WERI-Rb-1 (cell line): ENCODE data around the gene CPEB3.

ENCODE experiments used
- DNase-seq: peaks from one replicate; pipeline ENCODE4 v3.0.0-alpha.2; 2020
- H3K27ac ChIP-seq: fragments of 250-450 bp; sonication (Bioruptor Pico); 2 replicates; pipeline ENCODE4 v1.5.1; 2020; ENCODE audit warnings: mild to moderate bottlenecking, moderate library complexity
- H3K27me3 ChIP-seq: fragments of 250-450 bp; sonication (Bioruptor Pico); 2 replicates; pipeline ENCODE4 v1.5.1; 2021; ENCODE audit warnings: mild to moderate bottlenecking, low read depth, moderate library complexity; ENCODE audit not compliant: insufficient read depth, severe bottlenecking
- H3K36me3 ChIP-seq: fragments of 250-450 bp; sonication (Bioruptor Pico); 2 replicates; pipeline ENCODE4 v1.5.1; 2020; ENCODE audit warnings: mild to moderate bottlenecking, moderate library complexity
- H3K4me3 ChIP-seq: 2 replicates; pipeline ENCODE4 v1.5.1; 2011; ENCODE audit warnings: low read depth, mild to moderate bottlenecking, control low read depth, low read length
- H3K9me3 ChIP-seq: fragments of 250-450 bp; sonication (Bioruptor Pico); 2 replicates; pipeline ENCODE4 v1.5.1; 2021; ENCODE audit warnings: mild to moderate bottlenecking, moderate library complexity; ENCODE audit not compliant: severe bottlenecking
- TF ChIP-seq, protein P1 (sequence below): IDR thresholded peaks from 2 replicates; pipeline ENCODE4 v1.5.1; 2011; ENCODE audit warnings: low read depth, mild to moderate bottlenecking, control low read depth, inconsistent platforms, low read length

The CPEB3 gene

DNA sequence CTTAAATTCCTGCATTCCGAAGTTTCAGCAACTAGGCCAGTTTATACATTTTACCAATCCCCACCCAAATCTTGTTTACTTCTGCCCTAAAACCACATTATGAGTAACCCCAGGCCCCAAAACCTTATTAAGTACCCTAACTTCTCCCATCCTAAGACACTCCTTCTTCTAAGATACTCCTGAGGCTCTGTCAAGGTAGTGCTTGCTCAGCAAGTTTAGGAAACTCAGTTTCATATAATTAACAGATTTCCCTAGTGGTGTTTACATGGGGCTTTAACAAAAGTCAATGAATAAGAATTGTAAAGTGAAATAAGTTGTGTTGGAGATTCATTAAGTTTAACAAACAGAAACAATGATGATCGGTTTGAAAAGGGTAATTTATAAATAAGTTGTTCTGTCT is 77.8 kb downstream of the CPEB3 start:
- DNase-seq, result no peak
- Histone ChIP-seq H3K36me3 (no peaks in the 10 kb centered on the region), H3K4me3 (no peak overlapping the region), H3K9me3 (no peaks in the 10 kb centered on the region), H3K27me3 (no peaks in the 10 kb centered on the region), H3K27ac (no peak overlapping the region)
- TF ChIP-seq, protein P1, sequence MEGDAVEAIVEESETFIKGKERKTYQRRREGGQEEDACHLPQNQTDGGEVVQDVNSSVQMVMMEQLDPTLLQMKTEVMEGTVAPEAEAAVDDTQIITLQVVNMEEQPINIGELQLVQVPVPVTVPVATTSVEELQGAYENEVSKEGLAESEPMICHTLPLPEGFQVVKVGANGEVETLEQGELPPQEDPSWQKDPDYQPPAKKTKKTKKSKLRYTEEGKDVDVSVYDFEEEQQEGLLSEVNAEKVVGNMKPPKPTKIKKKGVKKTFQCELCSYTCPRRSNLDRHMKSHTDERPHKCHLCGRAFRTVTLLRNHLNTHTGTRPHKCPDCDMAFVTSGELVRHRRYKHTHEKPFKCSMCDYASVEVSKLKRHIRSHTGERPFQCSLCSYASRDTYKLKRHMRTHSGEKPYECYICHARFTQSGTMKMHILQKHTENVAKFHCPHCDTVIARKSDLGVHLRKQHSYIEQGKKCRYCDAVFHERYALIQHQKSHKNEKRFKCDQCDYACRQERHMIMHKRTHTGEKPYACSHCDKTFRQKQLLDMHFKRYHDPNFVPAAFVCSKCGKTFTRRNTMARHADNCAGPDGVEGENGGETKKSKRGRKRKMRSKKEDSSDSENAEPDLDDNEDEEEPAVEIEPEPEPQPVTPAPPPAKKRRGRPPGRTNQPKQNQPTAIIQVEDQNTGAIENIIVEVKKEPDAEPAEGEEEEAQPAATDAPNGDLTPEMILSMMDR, result no peak

DNA sequence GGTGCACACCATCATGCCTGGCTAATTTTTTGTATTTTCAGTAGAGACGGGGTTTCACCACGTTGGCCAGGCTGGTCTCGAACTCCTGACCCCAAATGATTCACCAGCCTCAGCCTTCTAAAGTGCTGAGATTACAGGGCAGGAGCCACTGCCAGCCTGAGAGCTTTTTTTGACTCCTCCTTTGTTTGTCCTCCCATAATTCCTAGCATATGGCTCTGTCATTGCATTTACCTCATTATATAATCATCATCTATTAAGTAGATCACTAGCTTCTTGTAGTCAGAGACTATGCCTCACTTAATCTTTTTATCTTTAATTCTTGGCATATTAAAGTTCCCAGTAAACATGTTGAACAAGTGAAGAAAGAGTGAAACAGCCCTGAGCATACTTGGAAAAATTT is 82.1 kb downstream of the CPEB3 start:
- TF ChIP-seq, protein P1, result no peak
- H3K27me3 ChIP-seq, result no peaks in the 10 kb centered on the region
- DNase-seq, result no peak

DNA sequence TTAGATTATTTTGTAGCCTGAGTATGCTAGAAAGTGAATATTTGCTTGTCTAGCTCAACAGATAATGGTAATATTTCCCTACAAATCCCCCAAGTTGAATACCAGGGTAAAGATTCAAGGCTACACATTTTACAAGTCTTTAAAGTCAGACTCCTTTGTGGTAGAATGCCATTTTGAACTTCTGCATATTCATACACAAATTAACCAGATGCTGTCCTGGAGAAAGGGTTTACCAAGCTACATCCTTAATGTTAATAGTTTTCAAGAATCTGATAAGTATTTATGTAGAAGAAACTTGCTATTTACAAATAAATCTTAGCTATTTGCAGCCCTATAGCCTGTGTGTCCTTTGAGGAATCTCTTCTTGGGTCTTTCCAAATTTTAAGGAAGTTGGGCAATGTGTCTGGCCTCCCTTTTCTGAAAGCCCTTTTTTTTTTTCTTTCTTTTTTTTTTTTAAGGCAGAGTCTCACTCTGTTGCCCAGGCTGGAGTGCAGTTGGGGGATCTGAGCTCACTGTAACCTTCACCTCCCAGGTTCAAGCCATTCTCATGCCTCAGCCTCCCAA is 82.6 kb downstream of the CPEB3 start:
- Histone ChIP-seq H3K9me3 (no peaks in the 10 kb centered on the region), H3K27me3 (no peaks in the 10 kb centered on the region), H3K4me3 (no peak overlapping the region), H3K27ac (no peak overlapping the region), H3K36me3 (no peaks in the 10 kb centered on the region)
- TF ChIP-seq, protein P1, result no peak
- no peak for DNase-seq

More for the DNA sequence above, 82.1 kb downstream of the CPEB3 start:
- Histone ChIP-seq H3K27ac (no peak overlapping the region), H3K36me3 (no peaks in the 10 kb centered on the region), H3K9me3 (no peaks in the 10 kb centered on the region), H3K4me3 (no peak overlapping the region)

DNA sequence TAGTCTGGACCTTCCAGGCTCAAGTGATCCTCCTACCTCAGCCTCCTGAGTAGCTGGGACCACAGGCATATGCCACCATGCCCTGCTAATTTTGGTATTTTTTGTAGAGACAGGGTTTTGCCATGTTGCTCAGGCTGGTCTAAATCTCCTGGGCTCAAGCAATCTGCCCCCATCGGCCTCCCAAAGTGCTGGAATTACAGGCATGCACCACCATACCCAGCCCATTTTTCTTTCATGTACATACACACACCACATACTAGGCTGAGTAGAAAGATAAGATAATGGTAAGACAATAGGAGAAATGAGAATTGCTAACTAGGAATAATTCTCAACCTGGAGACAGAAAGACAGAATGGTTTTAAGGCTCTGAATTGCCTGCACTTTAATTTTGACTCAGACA is 83.8 kb downstream of the CPEB3 start:
- no peak overlapping the region for H3K27ac ChIP-seq

DNA sequence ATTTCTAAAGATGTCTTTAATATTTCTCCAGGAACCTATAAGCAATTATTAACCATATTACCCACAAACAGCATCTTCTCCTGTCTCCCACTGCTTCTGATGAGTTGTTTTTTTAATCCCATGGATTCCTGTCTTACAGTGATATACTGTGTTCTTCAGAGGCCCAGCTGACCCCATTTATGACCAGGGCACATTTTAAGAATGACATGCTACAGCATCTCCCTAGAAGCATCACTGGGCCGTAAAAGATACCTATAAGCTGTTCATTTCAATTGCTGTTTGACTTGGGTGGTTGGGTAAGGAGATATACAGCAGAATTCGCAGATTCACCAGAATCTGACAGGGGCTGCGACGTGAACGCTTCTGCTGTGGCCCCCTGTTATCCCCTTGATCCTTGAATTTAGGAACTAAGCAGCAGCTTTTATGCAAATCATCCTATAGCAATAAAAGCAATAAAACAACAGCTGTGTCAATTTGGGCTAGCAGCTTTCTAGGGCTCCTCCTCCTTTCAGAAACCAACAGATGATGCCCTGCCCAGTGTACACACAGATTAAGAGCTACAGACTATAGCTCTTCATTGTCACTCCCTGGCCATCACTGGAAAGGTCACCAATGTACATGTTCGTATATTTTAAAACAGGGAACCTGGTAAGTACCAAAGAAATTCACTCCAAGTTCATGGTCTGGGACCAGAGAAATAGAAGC is 86.8 kb downstream of the CPEB3 start:
- no peak for DNase-seq
- no peaks in the 10 kb centered on the region for H3K36me3 ChIP-seq
- TF ChIP-seq, protein P1, result no peak
- no peaks in the 10 kb centered on the region for H3K27me3 ChIP-seq
- H3K27ac ChIP-seq, result no peak overlapping the region
- no peak overlapping the region for H3K4me3 ChIP-seq
- no peaks in the 10 kb centered on the region for H3K9me3 ChIP-seq

More for the DNA sequence above, 83.8 kb downstream of the CPEB3 start:
- Histone ChIP-seq H3K9me3 (no peaks in the 10 kb centered on the region), H3K4me3 (no peak overlapping the region), H3K27me3 (no peaks in the 10 kb centered on the region), H3K36me3 (no peaks in the 10 kb centered on the region)
- TF ChIP-seq, protein P1, result no peak
- DNase-seq, result no peak

DNA sequence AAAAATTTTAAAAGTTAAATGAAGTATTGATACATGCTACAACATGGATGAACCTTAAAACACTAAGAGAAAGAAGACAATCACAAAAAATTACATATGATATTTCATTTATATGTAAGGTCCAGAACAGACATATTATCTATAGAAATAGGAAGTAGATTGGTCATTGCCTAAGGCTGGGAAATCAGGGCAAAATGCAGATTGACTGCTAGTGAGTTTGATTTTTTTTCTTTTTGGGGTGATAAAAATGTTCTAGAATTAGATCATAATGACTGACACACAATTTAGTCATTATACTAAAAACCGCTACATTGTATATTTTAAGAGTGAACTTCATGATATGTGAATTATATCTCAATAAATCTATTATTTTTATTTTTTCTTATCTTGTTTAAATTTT is 88.3 kb downstream of the CPEB3 start:
- H3K36me3 ChIP-seq, result no peaks in the 10 kb centered on the region
- H3K27me3 ChIP-seq, result no peaks in the 10 kb centered on the region
- TF ChIP-seq, protein P1, result no peak
- no peak for DNase-seq
- H3K4me3 ChIP-seq, result no peak overlapping the region
- H3K27ac ChIP-seq, result no peak overlapping the region
- no peaks in the 10 kb centered on the region for H3K9me3 ChIP-seq
